GM18499 (cell line): ENCODE data around the gene LBX1.

Experiments
- ATAC-seq: cut with Tn5 transposase; IDR thresholded peaks from one replicate; pipeline ENCODE4 v1.9.1; 2021; ENCODE audit warnings: moderate number of reproducible peaks; ENCODE audit not compliant: insufficient read depth, unreplicated experiment

The LBX1 gene

DNA sequence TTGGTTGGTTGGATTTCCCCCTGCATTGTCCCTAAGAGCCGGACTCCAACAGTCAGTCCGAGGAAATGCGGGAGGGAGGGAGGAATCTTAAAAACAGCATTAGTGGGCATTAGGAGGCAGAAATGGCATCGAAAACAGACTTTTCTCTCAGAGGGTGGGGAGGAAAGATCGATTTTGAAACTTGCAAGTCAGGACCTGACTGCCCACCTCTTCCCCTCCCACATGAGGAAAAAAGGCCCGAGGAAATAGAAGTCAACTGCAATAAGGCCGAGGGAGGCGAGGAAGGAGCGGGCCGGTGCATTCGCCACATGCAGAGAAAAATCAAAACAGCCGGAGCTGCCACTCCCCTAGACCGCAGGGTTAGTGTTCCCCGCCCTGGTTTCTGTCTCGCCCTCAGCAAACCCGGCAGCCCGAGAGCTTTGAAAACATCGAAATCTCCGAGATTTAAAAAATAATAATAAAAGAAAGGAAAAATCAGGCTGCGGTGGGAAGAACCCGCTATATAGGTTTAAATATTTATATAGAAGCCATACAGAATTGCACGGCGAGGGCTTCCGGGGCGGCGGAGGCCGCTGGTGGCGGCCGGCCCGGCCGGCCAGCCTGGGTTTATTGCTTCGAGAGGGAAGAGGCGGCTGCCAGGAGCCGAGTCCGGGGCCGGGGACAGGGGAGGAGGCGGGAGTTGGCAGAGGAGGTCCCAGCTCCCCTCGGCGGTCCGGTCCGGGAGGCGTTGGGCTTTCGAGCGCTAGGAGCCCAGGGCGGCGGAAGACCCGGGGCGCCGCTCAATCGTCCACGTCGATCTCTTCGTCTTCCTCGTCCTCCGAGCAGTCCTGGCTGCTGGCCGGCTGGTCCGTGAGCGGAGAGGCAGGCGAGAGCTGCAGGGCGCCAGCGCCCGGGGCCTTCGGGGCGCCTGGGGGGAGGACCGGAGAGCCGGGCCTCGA is 2.5 kb downstream of the LBX1 start:
- ATAC-seq = no peak

- ATAC-seq = no peak
These were observed 3.3 kb downstream of the LBX1 start for GRCh38 chr10:101225846-101226421.

DNA sequence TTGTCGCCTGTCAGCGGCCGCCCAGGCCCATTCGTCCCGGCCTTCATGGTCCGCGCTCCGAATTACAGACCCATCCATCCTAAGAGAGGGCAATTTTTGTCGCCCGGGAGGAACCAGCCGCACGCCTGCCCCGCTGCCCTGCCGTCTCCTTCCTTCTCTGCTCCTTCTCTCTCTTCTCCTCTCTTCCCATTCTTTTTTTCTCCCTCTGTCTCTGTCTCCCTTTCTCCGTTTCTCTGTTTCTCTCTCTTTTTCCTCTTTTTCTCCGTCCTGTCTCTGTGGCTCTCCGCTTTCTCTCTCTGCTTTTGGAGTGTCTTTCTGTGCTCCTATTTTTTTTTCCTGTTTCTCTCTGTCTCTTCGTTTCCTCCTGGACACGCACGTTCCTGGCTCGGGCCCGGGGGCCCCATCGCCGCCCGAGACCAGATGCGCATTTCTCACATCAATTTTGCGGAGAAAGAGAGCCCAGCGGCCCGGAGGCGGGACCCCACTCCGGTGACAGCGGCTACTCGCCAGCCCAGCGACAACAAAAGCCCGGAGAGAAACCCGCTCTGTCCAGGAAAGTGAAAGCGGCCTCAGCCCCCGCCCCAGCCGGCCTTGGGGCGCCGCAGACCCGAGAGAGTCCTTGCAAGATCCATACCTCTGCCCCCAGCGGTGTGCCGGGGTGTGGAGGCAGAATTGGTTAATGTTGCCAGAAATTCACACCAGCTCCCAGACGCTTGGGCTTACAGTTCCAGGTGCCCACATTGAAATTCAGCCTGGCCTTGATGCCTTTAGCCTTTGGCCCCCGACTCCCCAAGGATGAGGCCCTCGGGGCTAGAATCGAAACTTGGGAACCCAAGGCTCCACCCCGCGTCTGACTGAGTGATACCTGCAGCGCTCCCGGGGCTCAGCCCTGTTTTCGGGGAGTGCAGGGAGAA is 4.1 kb downstream of the LBX1 start:
- no peak for ATAC-seq

DNA sequence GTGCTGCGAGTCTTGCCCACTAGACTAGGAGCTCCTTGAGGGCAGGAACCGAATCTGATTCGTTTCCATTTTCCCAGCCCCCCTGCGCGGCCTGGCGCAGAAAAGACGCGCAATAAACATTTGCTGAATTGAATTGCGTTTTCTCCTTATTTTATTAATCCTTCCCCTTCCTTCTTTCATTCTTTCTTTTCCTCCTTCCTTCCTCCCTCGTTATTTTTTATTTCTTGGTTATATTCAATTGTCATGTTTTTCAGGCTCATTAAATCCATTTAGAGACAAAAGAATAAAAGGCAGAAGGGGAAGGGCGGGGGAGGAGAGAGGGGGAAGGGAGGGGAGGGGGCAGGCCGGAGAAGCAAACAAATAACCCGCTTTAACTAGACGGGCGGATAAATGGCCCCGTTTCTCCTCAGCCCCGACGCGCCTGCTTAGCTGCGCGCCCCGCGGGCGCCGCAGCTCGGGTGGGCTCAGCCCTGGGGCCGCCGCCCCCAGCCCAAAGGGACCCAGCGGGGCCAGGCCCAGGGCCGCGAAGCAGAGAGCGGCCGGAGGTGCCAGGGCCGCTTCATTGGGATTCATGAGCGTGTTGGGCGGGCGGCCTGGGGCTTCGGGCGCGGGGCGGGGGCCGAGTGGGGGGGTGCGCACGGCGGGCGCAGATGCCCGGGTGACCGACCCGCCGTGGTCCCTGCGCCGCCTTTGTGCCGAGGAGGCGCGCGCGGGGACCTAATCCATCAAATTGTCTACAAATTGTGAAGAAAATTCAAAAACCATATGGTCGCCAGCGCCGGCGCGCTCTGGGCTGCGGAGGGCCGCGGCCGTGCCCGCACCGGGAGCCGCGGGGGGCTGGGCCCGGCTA is 5.0 kb downstream of the LBX1 start:
- no peak for ATAC-seq

DNA sequence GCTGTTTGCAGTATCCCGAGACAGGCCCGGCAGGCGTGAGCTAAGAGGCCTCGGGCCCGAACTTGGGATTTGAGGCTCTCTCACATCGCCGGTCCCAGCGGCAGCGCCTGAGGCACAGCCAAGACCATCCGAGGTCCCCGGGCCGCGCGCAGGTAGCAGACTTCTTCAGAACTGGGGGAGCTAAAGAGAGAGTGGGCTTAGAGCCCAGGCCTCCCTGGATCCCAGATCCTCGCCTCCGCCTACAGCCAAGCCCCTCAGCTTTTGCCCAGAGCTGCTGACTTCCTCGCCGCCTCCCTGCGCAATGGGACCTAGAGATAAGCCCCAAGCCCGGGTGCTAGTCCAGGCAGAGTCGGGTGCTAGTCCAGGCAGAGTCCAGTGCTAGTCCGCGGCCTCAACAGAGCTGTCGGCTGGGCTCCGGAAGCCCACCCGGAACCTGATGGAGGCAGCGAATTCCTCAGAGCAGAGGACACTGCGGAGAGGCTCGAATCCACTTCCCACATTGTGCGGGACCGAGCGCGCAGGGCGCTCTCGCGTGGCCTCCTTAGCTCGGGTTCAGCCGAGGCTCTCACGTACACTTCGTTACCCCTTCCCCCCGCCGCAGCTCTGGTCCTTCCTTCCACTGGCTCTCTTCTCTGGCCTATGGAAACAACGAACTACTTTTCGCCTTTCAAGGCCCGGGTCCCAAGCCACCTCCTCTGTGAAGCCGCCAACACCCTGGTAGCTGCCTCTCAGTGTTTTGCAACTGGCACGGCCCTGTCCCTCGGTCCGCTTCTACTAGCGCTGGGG is 5.8 kb downstream of the LBX1 start:
- no peak for ATAC-seq

- ATAC-seq = no peak
These were observed 6.5 kb downstream of the LBX1 start for GRCh38 chr10:101222683-101223273.

- no peak for ATAC-seq
These were observed 7.2 kb downstream of the LBX1 start for GRCh38 chr10:101221963-101222531.

DNA sequence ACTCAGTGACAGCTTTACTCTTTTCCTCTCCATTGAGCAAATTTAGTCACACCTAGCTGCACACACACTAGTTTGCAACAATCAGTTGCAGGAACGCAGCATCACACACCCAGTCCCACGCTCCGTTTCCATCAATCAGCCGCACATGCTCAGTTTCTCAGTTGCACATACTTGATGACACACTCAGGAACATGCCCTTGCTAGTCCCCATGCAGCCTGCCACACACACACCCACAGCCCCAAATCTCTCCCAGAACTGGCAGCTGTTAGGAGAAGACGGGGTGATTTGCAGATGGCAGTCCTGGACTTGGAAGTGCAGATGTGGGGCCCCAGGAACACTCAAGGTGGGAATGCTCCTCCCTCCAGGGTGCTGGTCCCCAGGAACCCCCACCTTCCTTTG is 7.7 kb downstream of the LBX1 start:
- no peak for ATAC-seq

DNA sequence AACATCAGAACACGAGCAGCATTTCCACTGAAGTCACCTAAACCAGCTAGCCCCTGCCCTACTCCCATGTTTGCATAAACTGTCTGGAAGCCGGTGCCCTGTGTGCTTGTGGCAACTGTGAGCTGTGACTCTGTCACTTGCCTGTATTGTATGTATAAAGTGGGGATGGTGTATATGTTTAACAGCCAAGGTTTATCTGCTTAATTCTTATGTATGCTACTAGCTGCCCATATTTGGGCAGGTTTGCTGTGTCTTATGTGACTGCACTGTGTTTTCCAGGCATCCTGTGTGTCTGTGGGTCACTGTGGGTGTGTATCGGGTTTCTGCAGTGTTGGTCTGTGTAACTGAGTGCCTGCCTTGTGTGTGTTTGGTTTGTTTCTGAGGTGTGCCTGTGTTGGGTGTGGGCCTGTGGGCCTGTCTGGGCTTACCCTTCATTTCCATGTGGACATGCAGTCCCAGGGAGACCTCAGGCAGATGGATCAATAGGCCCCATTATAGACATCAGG is 9.3 kb downstream of the LBX1 start:
- no peak for ATAC-seq

DNA sequence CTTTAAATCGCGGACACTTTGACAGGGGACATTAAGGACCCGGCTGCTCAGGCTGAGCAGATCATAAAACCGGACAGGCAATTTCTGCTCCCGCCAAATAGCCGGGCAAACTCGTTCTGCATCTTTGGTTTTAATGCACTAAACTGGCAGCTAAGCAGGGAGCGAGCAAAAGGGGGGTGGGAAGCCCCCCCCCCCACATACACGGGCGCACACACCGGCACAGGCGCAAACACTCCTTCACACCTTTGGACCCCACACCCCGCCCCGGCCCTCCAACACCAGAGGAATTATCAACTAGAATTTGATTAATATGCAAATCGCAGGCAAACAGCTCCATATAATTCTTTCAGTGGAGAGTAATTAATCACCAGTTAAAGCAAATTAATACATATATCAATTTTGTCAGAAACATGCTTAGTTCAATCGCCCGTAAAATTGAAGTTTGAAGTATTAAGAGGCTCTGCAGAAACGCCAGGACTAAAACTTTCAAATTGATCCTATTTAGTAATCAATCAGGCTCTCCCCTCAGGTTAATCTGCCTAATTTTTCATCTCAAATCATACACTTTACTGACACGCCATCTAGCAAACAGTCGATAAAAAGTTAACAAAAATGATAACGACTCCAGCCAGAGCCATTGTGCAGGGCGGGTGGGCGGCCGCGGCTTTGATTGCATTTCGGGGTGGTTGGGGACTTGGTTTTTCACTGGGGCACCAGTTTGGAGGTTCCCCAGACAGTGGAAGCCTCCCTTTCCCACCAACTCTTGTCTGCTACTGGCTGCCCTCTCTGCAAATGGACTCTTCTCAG is 9.9 kb downstream of the LBX1 start:
- ATAC-seq = no peak

GRCh38 chr10:101218351-101219138 is 10.7 kb downstream of the LBX1 start:
- ATAC-seq = no peak

GRCh38 chr10:101217450-101218281 is 11.6 kb downstream of the LBX1 start:
- no peak for ATAC-seq

- ATAC-seq = no peak
These were observed 12.2 kb downstream of the LBX1 start for GRCh38 chr10:101217044-101217425.

DNA sequence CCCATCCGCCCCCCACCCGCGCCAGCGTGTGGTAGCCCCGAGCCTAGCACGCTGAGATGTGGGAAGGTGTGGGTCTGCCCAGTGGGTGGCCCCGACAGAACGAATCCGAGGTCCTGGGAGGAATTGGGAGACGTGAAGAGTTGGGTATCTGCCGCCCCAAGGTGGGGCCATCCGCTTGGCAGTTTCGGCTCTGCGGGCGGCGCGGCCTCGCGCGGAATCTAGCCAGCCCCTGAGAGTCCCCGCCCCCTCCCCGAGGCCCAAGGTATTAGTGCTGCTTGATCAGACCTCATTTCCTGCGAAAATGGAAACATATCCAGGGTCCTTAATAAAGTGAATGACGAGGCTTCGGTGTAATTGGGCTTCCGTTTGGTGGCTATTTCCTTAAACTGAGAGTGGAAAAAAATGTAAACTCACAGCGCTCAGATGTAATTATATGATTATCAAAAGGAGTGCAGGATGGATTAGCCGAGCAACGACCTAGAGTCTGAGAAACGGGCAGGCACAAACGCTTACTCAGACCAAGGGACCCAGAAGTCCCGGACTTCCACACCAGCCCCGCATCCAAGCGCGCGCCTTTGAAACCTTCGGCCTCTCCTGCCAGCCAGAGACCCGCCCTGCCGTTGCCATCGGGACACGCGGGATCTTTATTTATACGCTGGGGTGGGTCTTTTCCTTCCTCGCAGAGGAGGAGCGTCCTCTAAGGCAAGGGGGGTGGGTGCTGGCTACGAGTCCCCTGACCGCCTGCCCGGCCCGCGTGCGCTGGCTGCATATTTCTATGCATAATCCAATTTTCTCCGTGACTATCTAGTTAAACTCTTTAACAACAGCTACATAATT is 12.8 kb downstream of the LBX1 start:
- no peak for ATAC-seq
